Measurements from ENCODE around the gene MUSK.

MUSK gene

GRCh38 chr9:110648696-110649095, 19.9 kb upstream of the MUSK start:
- Histone ChIP-seq H3K36me3 (ENCODE audit: control insufficient read depth, insufficient read depth, low read length) (no peaks in the 10 kb centered on the region), H3K4me3 (replicated peaks; ENCODE audit: low read depth, low read length) (no peak overlapping the region), H3K27me3 (replicated peaks; ENCODE audit: control insufficient read depth, insufficient read depth, low read length) (no peaks in the 10 kb centered on the region)
- no peak for TF ChIP-seq CTCF (IDR thresholded peaks at IDR 0.05; ENCODE audit: insufficient read depth, low read length, poor library complexity, severe bottlenecking)
- no peak for DNase-seq (ENCODE audit: extremely low read depth, insufficient read length)

- no peak for DNase-seq (ENCODE audit: extremely low read depth, insufficient read length)
- no peak for TF ChIP-seq CTCF (IDR thresholded peaks at IDR 0.05; ENCODE audit: insufficient read depth, low read length, poor library complexity, severe bottlenecking)
- no peaks in the 10 kb centered on the region for H3K36me3 ChIP-seq (ENCODE audit: control insufficient read depth, insufficient read depth, low read length)
- no peak overlapping the region for H3K4me3 ChIP-seq (replicated peaks; ENCODE audit: low read depth, low read length)
- no peaks in the 10 kb centered on the region for H3K27me3 ChIP-seq (replicated peaks; ENCODE audit: control insufficient read depth, insufficient read depth, low read length)
Measured at GRCh38 chr9:110650261-110650660, 18.3 kb upstream of the MUSK start.

- no peak for TF ChIP-seq CTCF (IDR thresholded peaks at IDR 0.05; ENCODE audit: insufficient read depth, low read length, poor library complexity, severe bottlenecking)
- H3K27me3 ChIP-seq (replicated peaks; ENCODE audit: control insufficient read depth, insufficient read depth, low read length) = no peaks in the 10 kb centered on the region
- no peak for DNase-seq (ENCODE audit: extremely low read depth, insufficient read length)
- H3K4me3 ChIP-seq (replicated peaks; ENCODE audit: low read depth, low read length) = no peak overlapping the region
- H3K36me3 ChIP-seq (ENCODE audit: control insufficient read depth, insufficient read depth, low read length) = no peaks in the 10 kb centered on the region
Measured at GRCh38 chr9:110650991-110651411, 17.6 kb upstream of the MUSK start.

- no peaks in the 10 kb centered on the region for H3K27me3 ChIP-seq (replicated peaks; ENCODE audit: control insufficient read depth, insufficient read depth, low read length)
- TF ChIP-seq CTCF (IDR thresholded peaks at IDR 0.05; ENCODE audit: insufficient read depth, low read length, poor library complexity, severe bottlenecking) = no peak
- H3K36me3 ChIP-seq (ENCODE audit: control insufficient read depth, insufficient read depth, low read length) = no peaks in the 10 kb centered on the region
- no peak for DNase-seq (ENCODE audit: extremely low read depth, insufficient read length)
- H3K4me3 ChIP-seq (replicated peaks; ENCODE audit: low read depth, low read length) = no peak overlapping the region
Measured at GRCh38 chr9:110655754-110656641, 12.6 kb upstream of the MUSK start.

- no peaks in the 10 kb centered on the region for H3K36me3 ChIP-seq (ENCODE audit: control insufficient read depth, insufficient read depth, low read length)
- no peak for DNase-seq (ENCODE audit: extremely low read depth, insufficient read length)
- TF ChIP-seq CTCF (IDR thresholded peaks at IDR 0.05; ENCODE audit: insufficient read depth, low read length, poor library complexity, severe bottlenecking) = no peak
- H3K4me3 ChIP-seq (replicated peaks; ENCODE audit: low read depth, low read length) = no peak overlapping the region
- no peaks in the 10 kb centered on the region for H3K27me3 ChIP-seq (replicated peaks; ENCODE audit: control insufficient read depth, insufficient read depth, low read length)
Measured at GRCh38 chr9:110659891-110660541, 8.6 kb upstream of the MUSK start.
